Measurements from ENCODE around the gene GPBAR1.
"Not testable (repeated sequence)": the region's sequence is repeated elsewhere in the genome, so short reads cannot be mapped to it uniquely, and the experiment has no call there.

GRCh38 chr2:218273214-218273907 lies 12.5 kb downstream of the GPBAR1 start:
- not testable (repeated sequence) for TF ChIP-seq CTCF (conservative IDR thresholded peaks at IDR 0.05; ENCODE audit: low read depth in 2 of 2); REST (IDR thresholded peaks at IDR 0.05; ENCODE audit: unreplicated experiment); EZH2 (IDR thresholded peaks at IDR 0.05; ENCODE audit: low read depth, unreplicated experiment); ETS1 (IDR thresholded peaks at IDR 0.05); POLR2AphosphoS5 (IDR thresholded peaks at IDR 0.05; ENCODE audit: low read depth); EZH2phosphoT487 (IDR thresholded peaks at IDR 0.05; ENCODE audit: unreplicated experiment); JUNB (IDR thresholded peaks at IDR 0.05; ENCODE audit: unreplicated experiment); NANOG (IDR thresholded peaks at IDR 0.05; ENCODE audit: borderline replicate concordance); ZNF114 (CRISPR knock-in tag; IDR thresholded peaks at IDR 0.05)
